ENCODE data around the gene C14orf119. TPM values are rescaled to one million over a fixed set of nuclear protein-coding genes. Genes with fewer than 3 reads are reported as not detected.

Gene C14orf119
- polyA plus RNA-seq, 4 donors = 43.8 to 67.0 (median 64.8) TPM

- FAIRE-seq (no peak), DNase-seq (peak in 1 of 2 donors; percentile 50)
- Histone ChIP-seq H3K27me3 (ENCODE audit: control insufficient read depth in 3 of 3, insufficient read depth in 3 of 3, low read length in 3 of 3) (no peaks in the 10 kb centered on the region), H3K27ac (ENCODE audit: low read depth in 1 of 3, low read length in 2 of 3) (peak overlapping the region in 1 of 3 donors; percentile 73), H3K4me1 (ENCODE audit: control insufficient read depth in 3 of 3, insufficient read depth in 2 of 3, low read depth in 1 of 3, low read length in 2 of 3) (peaks cover 0 to 47% (median 7%) of the 10 kb centered on the region in 3 donors), H3K36me3 (ENCODE audit: control insufficient read depth in 3 of 3, insufficient read depth in 2 of 3, low read depth in 1 of 3, low read length in 3 of 3) (peaks cover 29 to 50% (median 32%) of the 10 kb centered on the region in 3 donors), H3K4me3 (ENCODE audit: low read depth in 1 of 3, low read length in 3 of 3) (no peak overlapping the region), H3K9me3 (ENCODE audit: control insufficient read depth in 2 of 2, insufficient read depth in 1 of 2, low read depth in 1 of 2, low read length in 1 of 2) (no peaks in the 10 kb centered on the region)
- WGBS, 3 donors = 67 to 68% (median 68%) methylated on average over 5 of the region's 5 CpGs
These were observed 18.4 kb upstream of the C14orf119 start for GRCh38 chr14:23076785-23077408.

GRCh38 chr14:23077962-23078361 lies 17.3 kb upstream of the C14orf119 start:
- Histone ChIP-seq H3K4me3 (ENCODE audit: low read depth in 1 of 3, low read length in 3 of 3) (no peak overlapping the region), H3K27me3 (ENCODE audit: control insufficient read depth in 3 of 3, insufficient read depth in 3 of 3, low read length in 3 of 3) (no peaks in the 10 kb centered on the region), H3K36me3 (ENCODE audit: control insufficient read depth in 3 of 3, insufficient read depth in 2 of 3, low read depth in 1 of 3, low read length in 3 of 3) (peaks cover 28 to 52% (median 32%) of the 10 kb centered on the region in 3 donors), H3K4me1 (ENCODE audit: control insufficient read depth in 3 of 3, insufficient read depth in 2 of 3, low read depth in 1 of 3, low read length in 2 of 3) (peaks cover 0 to 37% (median 7%) of the 10 kb centered on the region in 3 donors), H3K9me3 (ENCODE audit: control insufficient read depth in 2 of 2, insufficient read depth in 1 of 2, low read depth in 1 of 2, low read length in 1 of 2) (no peaks in the 10 kb centered on the region), H3K27ac (ENCODE audit: low read depth in 1 of 3, low read length in 2 of 3) (peak overlapping the region in 2 of 3 donors; percentile 63 to 73)
- 87 to 89% (median 88%) methylated on average over 5 of the region's 5 CpGs for WGBS, 3 donors
- FAIRE-seq (no peak), DNase-seq (no peak)

GRCh38 chr14:23078692-23079116 lies 16.6 kb upstream of the C14orf119 start:
- peaks cover 0 to 33% (median 7%) of the 10 kb centered on the region in 3 donors for H3K4me1 ChIP-seq (ENCODE audit: control insufficient read depth in 3 of 3, insufficient read depth in 2 of 3, low read depth in 1 of 3, low read length in 2 of 3)
- peak; percentile 58 to 87 for DNase-seq
- H3K9me3 ChIP-seq (ENCODE audit: control insufficient read depth in 2 of 2, insufficient read depth in 1 of 2, low read depth in 1 of 2, low read length in 1 of 2) = no peaks in the 10 kb centered on the region
- no peak overlapping the region for H3K4me3 ChIP-seq (ENCODE audit: low read depth in 1 of 3, low read length in 3 of 3)
- peaks cover 27 to 51% (median 32%) of the 10 kb centered on the region in 3 donors for H3K36me3 ChIP-seq (ENCODE audit: control insufficient read depth in 3 of 3, insufficient read depth in 2 of 3, low read depth in 1 of 3, low read length in 3 of 3)
- peak overlapping the region in 2 of 3 donors; percentile 2 to 89 for H3K27ac ChIP-seq (ENCODE audit: low read depth in 1 of 3, low read length in 2 of 3)
- no peaks in the 10 kb centered on the region for H3K27me3 ChIP-seq (ENCODE audit: control insufficient read depth in 3 of 3, insufficient read depth in 3 of 3, low read length in 3 of 3)
- 42 to 45% (median 44%) methylated on average over 2 of the region's 2 CpGs for WGBS, 3 donors
- no peak for FAIRE-seq

GRCh38 chr14:23079716-23080115 lies 15.6 kb upstream of the C14orf119 start:
- Histone ChIP-seq H3K36me3 (ENCODE audit: control insufficient read depth in 3 of 3, insufficient read depth in 2 of 3, low read depth in 1 of 3, low read length in 3 of 3) (peaks cover 27 to 52% (median 35%) of the 10 kb centered on the region in 3 donors), H3K9me3 (ENCODE audit: control insufficient read depth in 2 of 2, insufficient read depth in 1 of 2, low read depth in 1 of 2, low read length in 1 of 2) (no peaks in the 10 kb centered on the region), H3K27ac (ENCODE audit: low read depth in 1 of 3, low read length in 2 of 3) (peak overlapping the region in 2 of 3 donors; percentile 17 to 89), H3K27me3 (ENCODE audit: control insufficient read depth in 3 of 3, insufficient read depth in 3 of 3, low read length in 3 of 3) (no peaks in the 10 kb centered on the region), H3K4me3 (ENCODE audit: low read depth in 1 of 3, low read length in 3 of 3) (no peak overlapping the region), H3K4me1 (ENCODE audit: control insufficient read depth in 3 of 3, insufficient read depth in 2 of 3, low read depth in 1 of 3, low read length in 2 of 3) (peaks cover 0 to 33% (median 7%) of the 10 kb centered on the region in 3 donors)
- FAIRE-seq (no peak), DNase-seq (no peak)
- 89 to 94% (median 92%) methylated on average over 2 of the region's 2 CpGs for WGBS, 3 donors

GRCh38 chr14:23080474-23080873 lies 14.8 kb upstream of the C14orf119 start:
- H3K4me3 ChIP-seq (ENCODE audit: low read depth in 1 of 3, low read length in 3 of 3) = no peak overlapping the region
- H3K36me3 ChIP-seq (ENCODE audit: control insufficient read depth in 3 of 3, insufficient read depth in 2 of 3, low read depth in 1 of 3, low read length in 3 of 3) = peaks cover 27 to 56% (median 35%) of the 10 kb centered on the region in 3 donors
- WGBS, 3 donors = 75 to 82% (median 76%) methylated on average over 1 of the region's 1 CpG
- FAIRE-seq = no peak
- no peak overlapping the region for H3K27ac ChIP-seq (ENCODE audit: low read depth in 1 of 3, low read length in 2 of 3)
- H3K27me3 ChIP-seq (ENCODE audit: control insufficient read depth in 3 of 3, insufficient read depth in 3 of 3, low read length in 3 of 3) = no peaks in the 10 kb centered on the region
- no peak for DNase-seq
- H3K9me3 ChIP-seq (ENCODE audit: control insufficient read depth in 2 of 2, insufficient read depth in 1 of 2, low read depth in 1 of 2, low read length in 1 of 2) = no peaks in the 10 kb centered on the region
- H3K4me1 ChIP-seq (ENCODE audit: control insufficient read depth in 3 of 3, insufficient read depth in 2 of 3, low read depth in 1 of 3, low read length in 2 of 3) = peaks cover 0 to 30% (median 7%) of the 10 kb centered on the region in 3 donors

DNA sequence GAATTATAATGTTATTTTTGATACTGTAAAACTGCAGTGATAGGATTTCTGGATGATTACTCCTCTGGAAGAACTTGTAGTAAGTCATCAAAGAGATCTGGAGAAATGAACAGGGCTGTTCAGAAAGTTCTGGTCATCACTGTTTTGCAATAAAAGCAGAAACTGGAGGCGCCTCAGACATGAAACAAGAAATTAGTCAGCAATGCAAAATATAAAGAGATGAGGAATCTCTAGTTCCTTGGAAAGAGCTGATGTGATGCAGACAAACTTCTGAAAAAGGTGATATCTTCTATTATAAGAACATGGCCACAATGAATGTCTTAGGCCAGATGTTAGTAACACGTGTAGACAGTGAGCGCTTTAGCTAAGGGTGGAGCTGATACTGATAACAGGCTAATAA lies 9.8 kb upstream of the C14orf119 start:
- Histone ChIP-seq H3K9me3 (ENCODE audit: control insufficient read depth in 2 of 2, insufficient read depth in 1 of 2, low read depth in 1 of 2, low read length in 1 of 2) (no peaks in the 10 kb centered on the region), H3K36me3 (ENCODE audit: control insufficient read depth in 3 of 3, insufficient read depth in 2 of 3, low read depth in 1 of 3, low read length in 3 of 3) (peaks cover 20 to 45% (median 24%) of the 10 kb centered on the region in 3 donors), H3K27me3 (ENCODE audit: control insufficient read depth in 3 of 3, insufficient read depth in 3 of 3, low read length in 3 of 3) (no peaks in the 10 kb centered on the region), H3K4me1 (ENCODE audit: control insufficient read depth in 3 of 3, insufficient read depth in 2 of 3, low read depth in 1 of 3, low read length in 2 of 3) (peaks cover 0 to 9% (median 0%) of the 10 kb centered on the region in 3 donors), H3K4me3 (ENCODE audit: low read depth in 1 of 3, low read length in 3 of 3) (no peak overlapping the region), H3K27ac (ENCODE audit: low read depth in 1 of 3, low read length in 2 of 3) (peak overlapping the region in 2 of 3 donors; percentile 10 to 69)
- DNase-seq (peak; percentile 46 to 47), FAIRE-seq (no peak)
- 44 to 64% (median 48%) methylated on average over 3 of the region's 3 CpGs for WGBS, 3 donors

GRCh38 chr14:23086565-23086964 lies 8.7 kb upstream of the C14orf119 start:
- DNase-seq = no peak
- FAIRE-seq = no peak
- no peaks in the 10 kb centered on the region for H3K9me3 ChIP-seq (ENCODE audit: control insufficient read depth in 2 of 2, insufficient read depth in 1 of 2, low read depth in 1 of 2, low read length in 1 of 2)
- H3K27ac ChIP-seq (ENCODE audit: low read depth in 1 of 3, low read length in 2 of 3) = peak overlapping the region in 1 of 3 donors; percentile 69
- H3K4me3 ChIP-seq (ENCODE audit: low read depth in 1 of 3, low read length in 3 of 3) = no peak overlapping the region
- peaks cover 14 to 48% (median 20%) of the 10 kb centered on the region in 3 donors for H3K36me3 ChIP-seq (ENCODE audit: control insufficient read depth in 3 of 3, insufficient read depth in 2 of 3, low read depth in 1 of 3, low read length in 3 of 3)
- H3K4me1 ChIP-seq (ENCODE audit: control insufficient read depth in 3 of 3, insufficient read depth in 2 of 3, low read depth in 1 of 3, low read length in 2 of 3) = peaks cover 0 to 9% (median 0%) of the 10 kb centered on the region in 3 donors
- WGBS, 3 donors = 83 to 93% (median 92%) methylated on average over 1 of the region's 1 CpG
- H3K27me3 ChIP-seq (ENCODE audit: control insufficient read depth in 3 of 3, insufficient read depth in 3 of 3, low read length in 3 of 3) = no peaks in the 10 kb centered on the region

GRCh38 chr14:23089498-23090253 lies 5.6 kb upstream of the C14orf119 start:
- FAIRE-seq = no peak

More at GRCh38 chr14:23089498-23090253, 5.6 kb upstream of the C14orf119 start:
- WGBS, 3 donors = 92 to 97% (median 93%) methylated on average over 12 of the region's 12 CpGs
- no peaks in the 10 kb centered on the region for H3K9me3 ChIP-seq (ENCODE audit: control insufficient read depth in 2 of 2, insufficient read depth in 1 of 2, low read depth in 1 of 2, low read length in 1 of 2)
- peaks cover 0 to 24% (median 11%) of the 10 kb centered on the region in 3 donors for H3K4me1 ChIP-seq (ENCODE audit: control insufficient read depth in 3 of 3, insufficient read depth in 2 of 3, low read depth in 1 of 3, low read length in 2 of 3)
- H3K4me3 ChIP-seq (ENCODE audit: low read depth in 1 of 3, low read length in 3 of 3) = no peak overlapping the region
- no peaks in the 10 kb centered on the region for H3K27me3 ChIP-seq (ENCODE audit: control insufficient read depth in 3 of 3, insufficient read depth in 3 of 3, low read length in 3 of 3)
- DNase-seq = no peak
- H3K36me3 ChIP-seq (ENCODE audit: control insufficient read depth in 3 of 3, insufficient read depth in 2 of 3, low read depth in 1 of 3, low read length in 3 of 3) = peaks cover 15 to 30% (median 20%) of the 10 kb centered on the region in 3 donors
- no peak overlapping the region for H3K27ac ChIP-seq (ENCODE audit: low read depth in 1 of 3, low read length in 2 of 3)
